Nephron progenitor cell (in vitro differentiated cells): ENCODE measurements around the gene ALG6.
A peak's percentile ranks its signal among the peaks of the same experiment; 100 is the strongest.

Experiments
- DNase-seq: peaks from one replicate; pipeline ENCODE4 v3.0.0; 2021
- H3K27ac Mint-ChIP-seq: 2 replicates; pipeline ENCODE4 v1.8.0; 2021; ENCODE audit warnings: mild to moderate bottlenecking, moderate library complexity, mixed read lengths
- H3K27me3 Mint-ChIP-seq: 2 replicates; pipeline ENCODE4 v1.8.0; 2021; ENCODE audit warnings: mild to moderate bottlenecking, low read depth, mixed read lengths; ENCODE audit not compliant: poor library complexity
- H3K36me3 Mint-ChIP-seq: 2 replicates; pipeline ENCODE4 v1.8.0; 2021; ENCODE audit warnings: low read depth, mixed read lengths
- H3K4me1 Mint-ChIP-seq: 2 replicates; pipeline ENCODE4 v1.8.0; 2021; ENCODE audit warnings: mixed read lengths
- H3K4me3 Mint-ChIP-seq: 2 replicates; pipeline ENCODE4 v1.8.0; 2021; ENCODE audit warnings: mild to moderate bottlenecking, moderate library complexity, mixed read lengths
- H3K9me3 Mint-ChIP-seq: 2 replicates; pipeline ENCODE4 v1.8.0; 2021; ENCODE audit warnings: mild to moderate bottlenecking, moderate library complexity, mixed read lengths
- CTCF ChIP-seq: fragments of 200-600 bp; sonication (generic); IDR thresholded peaks from 2 replicates; pipeline ENCODE4 v1.5.0; 2021; ENCODE audit warnings: antibody characterized with exemption

Gene ALG6

GRCh38 chr1:63367215-63368103 is at the start of gene ALG6:
Gene ALG6 (plus strand): TSS chr1:63367627. CDS start chr1:63370978, 3,351 bp downstream.
- peak within 1 kb of the TSS; percentile 98 for H3K4me3 Mint-ChIP-seq
- peaks cover 4% of the 10 kb centered on the region for H3K27me3 Mint-ChIP-seq
- H3K27ac Mint-ChIP-seq, result peak within 1 kb of the TSS; percentile 74
- H3K36me3 Mint-ChIP-seq, result peaks cover 15% of the 10 kb centered on the region
- peak; percentile 98 for DNase-seq
- no peaks in the 10 kb centered on the region for H3K9me3 Mint-ChIP-seq
- H3K4me1 Mint-ChIP-seq, result peaks cover 20% of the 10 kb centered on the region
- TF ChIP-seq CTCF, result no peak

- no peak overlapping the region for H3K27ac Mint-ChIP-seq
These were observed 49.6 kb upstream of the ALG6 start for GRCh38 chr1:63317817-63318152.

GRCh38 chr1:63318201-63318979 is 49.0 kb upstream of the ALG6 start:
- DNase-seq, result no peak
- Mint-ChIP-seq H3K9me3 (peaks cover 17% of the 10 kb centered on the region), H3K4me1 (peaks cover 17% of the 10 kb centered on the region), H3K36me3 (no peaks in the 10 kb centered on the region), H3K27ac (no peak overlapping the region), H3K4me3 (peak overlapping the region; percentile 76), H3K27me3 (peaks cover 99% of the 10 kb centered on the region)
- no peak for TF ChIP-seq CTCF

More at GRCh38 chr1:63317817-63318152, 49.6 kb upstream of the ALG6 start:
- Mint-ChIP-seq H3K36me3 (no peaks in the 10 kb centered on the region), H3K4me3 (peak overlapping the region; percentile 76), H3K9me3 (peaks cover 17% of the 10 kb centered on the region), H3K4me1 (peaks cover 17% of the 10 kb centered on the region), H3K27me3 (peaks cover 99% of the 10 kb centered on the region)
- TF ChIP-seq CTCF, result no peak
- DNase-seq, result no peak

GRCh38 chr1:63319046-63320021 is 48.1 kb upstream of the ALG6 start:
- H3K4me1 Mint-ChIP-seq, result peaks cover 17% of the 10 kb centered on the region
- H3K27ac Mint-ChIP-seq, result no peak overlapping the region
- DNase-seq, result peak; percentile 51
- H3K4me3 Mint-ChIP-seq, result peak overlapping the region; percentile 42
- peaks cover 95% of the 10 kb centered on the region for H3K27me3 Mint-ChIP-seq
- no peak for TF ChIP-seq CTCF
- peaks cover 17% of the 10 kb centered on the region for H3K9me3 Mint-ChIP-seq
- no peaks in the 10 kb centered on the region for H3K36me3 Mint-ChIP-seq

GRCh38 chr1:63320022-63320721 is 47.3 kb upstream of the ALG6 start:
- Mint-ChIP-seq H3K9me3 (peaks cover 17% of the 10 kb centered on the region), H3K4me1 (peaks cover 17% of the 10 kb centered on the region), H3K27me3 (peaks cover 95% of the 10 kb centered on the region), H3K4me3 (peak overlapping the region; percentile 44), H3K36me3 (no peaks in the 10 kb centered on the region), H3K27ac (no peak overlapping the region)
- peak; percentile 29 for DNase-seq
- TF ChIP-seq CTCF, result no peak
